IPS DF 4.7 (cell line): ENCODE measurements around the gene SHROOM1.
"Not testable (repeated sequence)": the region's sequence is repeated elsewhere in the genome, so short reads cannot be mapped to it uniquely, and the experiment has no call there.

Source experiments
- DNase-seq: peaks from one replicate; pipeline ENCODE4 v3.0.0-alpha.2; 2013; ENCODE audit warnings: low spot score; ENCODE audit errors: extremely low read depth

The SHROOM1 gene

DNA sequence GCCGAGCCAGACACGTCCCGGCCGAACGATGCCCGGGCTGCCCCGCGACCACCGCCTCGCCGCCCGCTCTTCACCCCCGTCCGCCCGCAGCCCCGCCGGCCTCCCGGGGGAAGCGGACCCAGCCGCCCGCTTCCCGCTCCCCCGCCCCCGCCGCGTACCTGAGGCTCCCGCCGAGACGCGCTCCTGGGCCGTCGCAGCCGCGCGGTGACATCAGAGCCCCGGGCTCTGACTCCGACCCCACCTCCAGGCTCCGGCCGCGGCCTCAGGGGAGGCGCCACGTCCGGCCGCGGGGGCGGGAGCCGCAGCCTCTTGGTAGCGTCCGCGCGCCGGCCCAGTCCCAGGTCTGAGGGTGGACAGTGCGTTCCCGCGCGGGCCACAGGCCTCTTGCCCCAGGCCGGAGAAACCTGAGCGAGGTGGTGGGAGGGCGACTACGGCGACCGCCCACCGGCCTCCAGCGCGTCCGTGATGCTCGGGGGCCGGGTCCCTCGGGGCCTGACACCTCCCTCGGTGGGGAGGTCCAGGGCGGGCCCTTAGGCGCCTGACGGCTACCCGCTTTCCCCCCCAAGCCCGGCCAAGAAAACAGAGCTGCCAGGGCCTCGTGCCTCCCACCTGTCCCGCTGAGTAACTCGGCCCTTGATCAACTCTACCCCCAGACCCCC lies at the start of gene SHROOM1:
Gene SHROOM1 (minus strand): TSS at position 212 of the 659 bp plus-strand sequence. CDS start 4,507 bp downstream, outside the sequence.
- no peak for DNase-seq

- DNase-seq: no peak
These were observed 47.5 kb upstream of the SHROOM1 start for GRCh38 chr5:132877938-132878337.

- DNase-seq: no peak
These were observed 47.0 kb upstream of the SHROOM1 start for GRCh38 chr5:132877466-132877865.

DNA sequence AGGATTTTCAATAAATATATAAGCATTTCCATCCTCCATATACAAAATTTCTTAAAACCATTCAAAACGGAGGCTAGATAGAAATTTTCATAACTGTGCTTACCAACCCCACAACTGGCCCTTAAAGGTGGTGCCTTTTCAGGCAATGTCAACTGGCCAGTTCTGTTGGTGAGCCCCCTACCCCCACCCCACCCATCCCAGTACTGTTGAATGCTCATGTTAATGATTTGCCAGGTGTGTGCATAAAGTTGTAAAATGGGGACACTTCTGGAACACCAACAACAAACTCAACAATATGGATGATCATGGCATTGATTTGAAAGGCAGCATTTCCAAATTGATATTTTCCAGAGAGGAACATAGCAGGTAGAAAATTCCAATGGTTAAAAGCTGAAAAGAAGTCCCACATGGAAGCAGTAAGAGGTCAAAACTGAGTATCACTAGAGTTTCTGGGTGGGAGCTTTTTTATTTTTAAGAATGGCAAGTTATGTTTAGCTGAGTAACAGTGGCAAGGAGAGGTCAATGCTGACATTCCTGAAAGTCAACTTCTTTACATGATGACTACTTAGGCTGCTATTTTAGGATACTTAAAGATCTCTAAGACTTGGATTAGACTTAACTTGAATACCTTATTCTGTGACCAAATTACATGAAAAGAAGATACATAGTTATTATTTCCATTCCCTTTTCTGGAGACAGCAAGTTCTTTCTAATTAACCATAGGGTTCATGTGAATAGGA lies 45.7 kb upstream of the SHROOM1 start:
- DNase-seq: no peak

DNA sequence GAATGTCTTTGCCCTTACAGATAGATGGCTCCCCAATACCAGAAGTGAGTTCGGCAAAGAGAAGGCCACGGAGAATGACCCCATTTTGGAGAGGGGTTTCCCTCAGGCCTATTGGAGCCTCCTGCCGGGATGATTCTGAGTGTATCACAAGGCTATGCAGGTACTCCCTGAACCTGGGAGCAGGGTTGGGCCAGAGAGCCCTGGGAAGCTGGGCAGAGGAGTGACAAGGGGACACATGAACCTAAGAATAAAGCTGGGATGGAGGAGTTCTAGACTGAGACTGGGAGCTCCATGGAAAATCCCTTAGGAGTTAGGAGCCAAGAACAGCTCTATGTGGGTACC lies 43.5 kb upstream of the SHROOM1 start:
- no peak for DNase-seq

DNA sequence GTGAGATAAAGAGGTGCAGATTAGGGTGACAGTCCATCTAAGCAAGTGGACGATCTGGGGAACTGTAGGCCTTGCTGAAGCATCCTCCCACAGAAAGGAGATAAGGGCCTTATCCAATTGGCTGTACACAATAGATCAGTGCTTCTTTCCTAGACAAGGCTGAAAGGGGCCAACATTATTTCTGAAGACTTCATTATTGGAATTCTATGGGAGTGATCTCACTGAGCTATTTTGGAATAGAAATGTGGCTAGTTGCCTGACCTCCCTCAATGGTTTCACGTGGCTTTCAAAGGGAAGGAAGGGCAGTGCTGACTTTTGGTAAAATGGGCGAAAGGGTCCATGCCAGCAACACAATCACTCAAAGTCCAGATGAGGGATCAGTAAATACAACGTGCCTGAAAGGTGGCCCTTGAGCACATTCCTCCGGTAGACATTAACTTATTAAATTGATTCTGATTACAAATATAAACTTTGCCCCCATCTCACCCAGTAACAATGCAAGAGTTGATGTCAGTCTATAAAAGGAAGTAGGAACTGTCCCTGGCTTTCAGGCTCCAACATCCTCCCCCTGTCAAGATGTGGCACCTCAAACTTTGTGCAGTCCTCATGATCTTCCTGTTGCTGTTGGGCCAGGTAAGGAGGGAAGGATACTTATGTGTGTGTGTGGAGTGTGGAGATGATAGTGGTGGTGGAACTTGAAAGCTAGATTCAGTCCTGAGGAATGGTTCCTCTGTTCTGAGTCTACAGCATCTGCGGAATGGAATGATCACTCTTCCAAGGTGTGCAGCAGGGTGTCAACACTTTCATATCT lies 42.9 kb upstream of the SHROOM1 start, which contains the start of gene LEAP2:
Gene LEAP2 (plus strand): TSS at position 550 of the 811 bp plus-strand sequence. CDS start 27 bp downstream, at position 577.
- no peak for DNase-seq

DNA sequence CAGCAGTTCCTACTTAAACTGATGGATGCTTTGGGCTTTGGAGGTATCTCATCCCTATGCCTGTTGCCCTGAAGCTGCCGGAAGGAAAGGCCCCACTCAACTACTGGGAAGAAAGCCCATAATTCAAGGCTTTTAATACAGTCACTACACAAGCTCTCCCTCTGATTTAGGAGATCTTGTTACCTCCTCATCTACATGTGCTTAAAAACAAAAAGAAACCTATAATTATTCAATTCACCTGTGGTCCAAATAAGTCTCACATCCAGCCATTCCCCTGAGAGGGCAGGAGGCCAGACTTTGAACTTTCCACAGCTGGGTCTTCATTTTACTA lies 42.3 kb upstream of the SHROOM1 start:
- DNase-seq: no peak

DNA sequence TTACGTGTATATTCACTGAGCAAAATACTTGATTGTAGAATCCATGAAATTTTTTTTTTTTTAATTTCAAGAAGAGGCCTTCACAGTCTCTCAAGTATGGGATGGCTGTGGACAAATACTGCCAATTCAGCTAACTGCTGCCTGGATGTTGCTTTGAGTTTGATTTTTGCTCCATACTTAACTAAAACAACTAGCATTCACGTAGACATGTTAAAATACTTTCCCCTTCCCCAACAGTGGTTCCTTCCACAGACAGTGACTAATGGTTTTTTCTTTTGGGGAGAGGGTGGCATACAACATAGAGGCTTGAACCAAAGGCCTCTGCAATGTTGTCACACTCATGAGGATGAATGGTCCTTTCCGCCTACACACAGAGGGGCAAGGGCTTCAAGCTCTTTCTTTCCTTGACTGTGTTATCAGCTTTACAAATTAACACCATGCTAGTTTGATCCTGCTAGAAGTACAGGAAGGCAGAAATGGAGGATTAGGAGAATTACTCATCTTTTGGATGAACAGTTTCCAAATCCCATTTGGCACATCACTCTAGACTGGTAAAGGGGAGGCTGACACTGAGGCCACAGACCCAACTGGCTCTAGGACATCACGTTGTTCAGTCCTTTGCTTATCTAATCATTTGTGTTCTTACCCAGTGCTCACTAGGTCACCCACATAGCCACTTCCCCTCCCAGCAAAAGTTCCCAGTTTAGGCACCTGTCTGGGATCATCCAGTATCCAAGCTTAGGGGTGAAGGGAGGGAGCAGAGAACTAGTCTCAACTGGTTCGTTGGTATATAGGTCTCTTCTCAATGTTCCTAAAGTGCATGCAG lies 41.2 kb upstream of the SHROOM1 start:
- no peak for DNase-seq

- no peak for DNase-seq
These were observed 40.4 kb upstream of the SHROOM1 start for GRCh38 chr5:132870801-132871200.

DNA sequence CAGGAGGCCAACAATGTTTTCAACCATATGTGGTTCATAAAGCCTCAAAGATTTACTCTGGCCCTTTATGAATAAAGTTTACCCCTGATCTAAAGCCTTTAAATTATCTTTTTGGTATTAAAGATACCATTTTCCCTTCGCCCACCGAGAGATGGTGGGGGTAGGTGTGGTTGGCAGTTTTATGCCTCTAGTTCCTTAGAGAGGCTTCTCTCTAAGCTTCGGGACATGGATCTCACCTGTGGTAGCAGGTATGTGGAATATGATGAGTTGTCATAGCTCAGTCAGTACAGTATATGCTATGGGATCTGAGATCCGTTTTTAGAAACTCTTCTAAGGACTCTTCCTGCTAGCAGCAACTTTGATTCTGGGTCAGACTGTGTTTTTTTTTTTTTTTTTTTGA lies 38.3 kb upstream of the SHROOM1 start:
- DNase-seq: no peak

GRCh38 chr5:132867046-132867451 lies 36.6 kb upstream of the SHROOM1 start:
- no peak for DNase-seq

DNA sequence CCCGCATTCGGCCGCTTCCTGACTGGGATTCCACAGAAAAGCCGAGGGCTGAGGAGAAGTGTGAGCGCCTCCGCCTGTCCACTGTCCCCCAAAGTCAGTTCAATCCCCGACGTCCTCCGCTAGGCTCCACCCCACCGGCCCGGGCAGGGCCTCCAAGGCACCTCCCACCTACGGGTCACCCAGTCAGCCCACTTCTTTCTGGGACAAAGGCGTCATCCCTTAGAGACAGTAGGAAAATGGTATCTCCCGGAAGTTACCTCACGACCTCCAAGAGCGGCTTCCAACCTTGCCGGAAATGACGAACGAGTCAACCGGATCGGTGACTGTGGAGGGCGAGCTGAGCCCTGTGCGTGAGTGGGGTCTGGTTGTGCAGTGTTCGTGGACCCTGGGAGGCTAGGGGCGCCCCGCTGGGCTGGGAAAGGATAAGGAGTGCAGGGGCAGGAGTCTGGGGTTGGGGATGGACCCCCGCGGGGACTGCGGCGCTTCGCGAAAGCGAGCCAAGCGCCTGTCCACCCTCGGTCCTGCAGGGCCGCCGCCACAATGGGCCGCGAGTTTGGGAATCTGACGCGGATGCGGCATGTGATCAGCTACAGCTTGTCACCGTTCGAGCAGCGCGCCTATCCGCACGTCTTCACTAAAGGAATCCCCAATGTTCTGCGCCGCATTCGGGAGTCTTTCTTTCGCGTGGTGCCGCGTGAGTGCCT lies 36.0 kb upstream of the SHROOM1 start, which contains the start of the genes GDF9 and UQCRQ:
Gene GDF9 (minus strand): TSS at position 128 of the 704 bp plus-strand sequence. CDS start 1,936 bp downstream, outside the sequence.
Gene UQCRQ (plus strand): TSS at position 301 of the 704 bp plus-strand sequence. CDS start 240 bp downstream, at position 541.
- DNase-seq: peak; percentile 100

GRCh38 chr5:132865668-132866341 lies 35.4 kb upstream of the SHROOM1 start:
- no peak for DNase-seq

- no peak for DNase-seq
These were observed 30.3 kb upstream of the SHROOM1 start for GRCh38 chr5:132860742-132861141.

DNA sequence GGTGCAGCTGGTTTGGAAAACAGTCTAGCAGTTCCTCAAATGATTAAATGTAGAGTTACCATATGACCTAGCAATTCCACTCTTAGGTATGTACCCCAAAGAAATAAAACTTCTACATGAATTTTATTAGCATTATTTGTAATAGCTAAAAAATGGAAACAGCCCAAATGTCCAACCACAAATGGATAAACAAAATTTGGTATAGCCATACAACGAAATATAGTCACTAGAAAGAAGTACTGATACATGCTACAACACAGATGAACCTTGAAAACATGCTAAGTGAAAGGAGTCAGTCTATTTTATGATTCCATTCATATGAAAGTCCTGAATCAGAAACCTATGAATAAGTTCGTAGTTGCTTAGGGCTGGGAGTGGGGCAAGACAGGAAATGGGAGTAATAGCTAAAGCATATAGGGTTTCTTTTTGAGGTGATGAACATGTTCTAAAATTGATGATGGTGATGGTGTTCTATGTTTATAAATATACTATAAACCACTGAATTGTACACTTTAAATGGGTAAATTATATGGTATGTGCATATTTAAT lies 29.5 kb upstream of the SHROOM1 start:
- DNase-seq: no peak

GRCh38 chr5:132856011-132856410 lies 25.6 kb upstream of the SHROOM1 start:
- no peak for DNase-seq

- DNase-seq: not testable (repeated sequence)
These were observed 24.5 kb upstream of the SHROOM1 start for GRCh38 chr5:132854992-132855391.

GRCh38 chr5:132854301-132854700 lies 23.9 kb upstream of the SHROOM1 start:
- DNase-seq: no peak

- no peak for DNase-seq
These were observed 23.3 kb upstream of the SHROOM1 start for GRCh38 chr5:132853790-132854189.

DNA sequence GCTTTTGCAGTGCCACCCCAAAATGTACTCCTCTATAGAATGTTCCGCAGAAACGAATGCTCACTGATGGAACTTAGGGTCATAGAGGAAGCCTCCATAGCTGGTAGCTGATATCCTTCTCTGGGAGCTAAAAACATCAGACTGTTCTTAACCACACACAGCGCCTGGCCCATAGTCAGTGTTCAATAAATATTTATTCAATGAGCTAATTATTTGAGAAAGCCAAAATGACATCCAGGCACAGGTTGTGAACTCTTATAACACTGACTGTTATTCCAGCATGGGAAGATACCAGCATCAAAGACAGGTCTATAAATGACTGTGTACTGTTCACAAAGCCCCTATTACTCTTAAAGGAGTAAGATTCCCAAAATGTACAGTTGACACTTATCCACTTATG lies 22.9 kb upstream of the SHROOM1 start:
- DNase-seq: no peak
